ENCODE measurements around the gene DMD. TPM values are rescaled to one million over a fixed set of nuclear protein-coding genes. Genes with fewer than 3 reads are reported as not detected.

The DMD gene
- total RNA-seq, 1 experiment from 2014 or later = 2.2 TPM

DNA sequence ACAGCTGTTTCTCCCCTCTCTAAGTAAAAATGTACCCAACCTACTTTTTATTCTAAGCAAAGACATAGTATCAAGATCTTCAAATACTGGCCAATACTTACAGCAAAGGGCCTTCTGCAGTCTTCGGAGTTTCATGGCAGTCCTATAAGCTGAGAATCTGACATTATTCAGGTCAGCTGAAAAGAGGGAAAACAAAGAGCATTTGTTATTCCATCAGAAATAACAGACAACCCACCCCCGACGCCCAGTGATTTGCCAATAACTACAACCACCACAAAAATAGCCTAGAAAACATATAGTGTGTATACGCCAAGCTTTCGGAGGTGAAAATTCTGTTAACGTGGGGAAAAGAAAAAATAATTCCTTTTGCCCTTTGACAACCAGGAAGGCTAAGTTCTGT, 1988.4 kb downstream of the DMD start:
- no peak for DNase-seq (ENCODE audit: low read depth, low spot score)
- Histone ChIP-seq H3K27ac (ENCODE audit: low read length) (no peak overlapping the region), H3K4me3 (ENCODE audit: low read depth in 2 of 2, low read length in 2 of 2) (no peak overlapping the region), H3K9me3 (ENCODE audit: control insufficient read depth, insufficient read depth, low read depth, low read length) (no peaks in the 10 kb centered on the region), H3K36me3 (ENCODE audit: control insufficient read depth, insufficient read depth, low read length) (no peaks in the 10 kb centered on the region), H3K27me3 (ENCODE audit: control insufficient read depth, insufficient read depth, low read length) (no peaks in the 10 kb centered on the region), H3K4me1 (ENCODE audit: control insufficient read depth, insufficient read depth, low read length) (no peaks in the 10 kb centered on the region)
- POLR2A ChIA-PET = no interaction called here
- BruUV-seq (replicated peaks) = no TSS peak
- TF ChIP-seq SIN3A (IDR thresholded peaks at IDR 0.05; ENCODE audit: borderline replicate concordance, insufficient read depth, low read depth, low read length) (no peak), POLR2AphosphoS5 (IDR thresholded peaks at IDR 0.05; ENCODE audit: low read depth, low read length) (no peak), TCF7L2 (IDR thresholded peaks at IDR 0.05; ENCODE audit: low read depth, low read length) (no peak)
- TF ChIP-seq, protein P1, sequence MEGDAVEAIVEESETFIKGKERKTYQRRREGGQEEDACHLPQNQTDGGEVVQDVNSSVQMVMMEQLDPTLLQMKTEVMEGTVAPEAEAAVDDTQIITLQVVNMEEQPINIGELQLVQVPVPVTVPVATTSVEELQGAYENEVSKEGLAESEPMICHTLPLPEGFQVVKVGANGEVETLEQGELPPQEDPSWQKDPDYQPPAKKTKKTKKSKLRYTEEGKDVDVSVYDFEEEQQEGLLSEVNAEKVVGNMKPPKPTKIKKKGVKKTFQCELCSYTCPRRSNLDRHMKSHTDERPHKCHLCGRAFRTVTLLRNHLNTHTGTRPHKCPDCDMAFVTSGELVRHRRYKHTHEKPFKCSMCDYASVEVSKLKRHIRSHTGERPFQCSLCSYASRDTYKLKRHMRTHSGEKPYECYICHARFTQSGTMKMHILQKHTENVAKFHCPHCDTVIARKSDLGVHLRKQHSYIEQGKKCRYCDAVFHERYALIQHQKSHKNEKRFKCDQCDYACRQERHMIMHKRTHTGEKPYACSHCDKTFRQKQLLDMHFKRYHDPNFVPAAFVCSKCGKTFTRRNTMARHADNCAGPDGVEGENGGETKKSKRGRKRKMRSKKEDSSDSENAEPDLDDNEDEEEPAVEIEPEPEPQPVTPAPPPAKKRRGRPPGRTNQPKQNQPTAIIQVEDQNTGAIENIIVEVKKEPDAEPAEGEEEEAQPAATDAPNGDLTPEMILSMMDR (IDR thresholded peaks at IDR 0.05) = no peak
- TF ChIP-seq, protein P2, sequence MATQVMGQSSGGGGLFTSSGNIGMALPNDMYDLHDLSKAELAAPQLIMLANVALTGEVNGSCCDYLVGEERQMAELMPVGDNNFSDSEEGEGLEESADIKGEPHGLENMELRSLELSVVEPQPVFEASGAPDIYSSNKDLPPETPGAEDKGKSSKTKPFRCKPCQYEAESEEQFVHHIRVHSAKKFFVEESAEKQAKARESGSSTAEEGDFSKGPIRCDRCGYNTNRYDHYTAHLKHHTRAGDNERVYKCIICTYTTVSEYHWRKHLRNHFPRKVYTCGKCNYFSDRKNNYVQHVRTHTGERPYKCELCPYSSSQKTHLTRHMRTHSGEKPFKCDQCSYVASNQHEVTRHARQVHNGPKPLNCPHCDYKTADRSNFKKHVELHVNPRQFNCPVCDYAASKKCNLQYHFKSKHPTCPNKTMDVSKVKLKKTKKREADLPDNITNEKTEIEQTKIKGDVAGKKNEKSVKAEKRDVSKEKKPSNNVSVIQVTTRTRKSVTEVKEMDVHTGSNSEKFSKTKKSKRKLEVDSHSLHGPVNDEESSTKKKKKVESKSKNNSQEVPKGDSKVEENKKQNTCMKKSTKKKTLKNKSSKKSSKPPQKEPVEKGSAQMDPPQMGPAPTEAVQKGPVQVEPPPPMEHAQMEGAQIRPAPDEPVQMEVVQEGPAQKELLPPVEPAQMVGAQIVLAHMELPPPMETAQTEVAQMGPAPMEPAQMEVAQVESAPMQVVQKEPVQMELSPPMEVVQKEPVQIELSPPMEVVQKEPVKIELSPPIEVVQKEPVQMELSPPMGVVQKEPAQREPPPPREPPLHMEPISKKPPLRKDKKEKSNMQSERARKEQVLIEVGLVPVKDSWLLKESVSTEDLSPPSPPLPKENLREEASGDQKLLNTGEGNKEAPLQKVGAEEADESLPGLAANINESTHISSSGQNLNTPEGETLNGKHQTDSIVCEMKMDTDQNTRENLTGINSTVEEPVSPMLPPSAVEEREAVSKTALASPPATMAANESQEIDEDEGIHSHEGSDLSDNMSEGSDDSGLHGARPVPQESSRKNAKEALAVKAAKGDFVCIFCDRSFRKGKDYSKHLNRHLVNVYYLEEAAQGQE (IDR thresholded peaks at IDR 0.05; ENCODE audit: insufficient read depth in 1 of 2, low read depth in 2 of 2, low read length in 1 of 2) = no peak
- CTCF ChIA-PET = no interaction called here
- ATAC-seq = no peak
- in situ Hi-C loops (cut with HindIII; ENCODE audit: low pct_unique_long_range_greater_than_20kb, low sequenced_read_pairs) = no loop called here
- intact Hi-C loops (cut with micrococcal nuclease; ENCODE audit: unreplicated experiment) = no loop called here

DNA sequence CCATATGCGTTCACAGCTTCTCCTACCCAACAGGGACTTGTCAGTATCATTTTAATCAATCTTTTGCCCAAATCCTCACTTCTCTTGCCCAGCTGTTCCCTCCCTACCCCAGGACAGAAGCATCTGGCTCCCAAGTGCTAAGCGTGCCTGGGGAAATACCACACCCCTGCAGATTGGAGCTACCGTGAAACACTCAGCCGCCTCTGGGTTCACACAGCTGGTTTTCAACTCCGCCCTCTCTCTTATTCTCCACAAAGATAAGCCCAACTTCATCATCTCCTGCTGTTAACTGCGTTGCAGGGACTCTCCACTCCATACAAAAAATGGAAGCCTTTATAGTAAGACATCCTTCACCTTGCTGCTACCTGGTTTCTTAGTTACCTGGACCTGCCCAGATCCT, 1992.2 kb downstream of the DMD start:
- in situ Hi-C loops (cut with HindIII; ENCODE audit: low pct_unique_long_range_greater_than_20kb, low sequenced_read_pairs) = no loop called here

More for the DNA sequence above, 1992.2 kb downstream of the DMD start:
- TF ChIP-seq TCF7L2 (IDR thresholded peaks at IDR 0.05; ENCODE audit: low read depth, low read length) (no peak), SIN3A (IDR thresholded peaks at IDR 0.05; ENCODE audit: borderline replicate concordance, insufficient read depth, low read depth, low read length) (no peak), POLR2AphosphoS5 (IDR thresholded peaks at IDR 0.05; ENCODE audit: low read depth, low read length) (no peak)
- TF ChIP-seq, protein P1 (IDR thresholded peaks at IDR 0.05) = no peak
- TF ChIP-seq, protein P2 (IDR thresholded peaks at IDR 0.05; ENCODE audit: insufficient read depth in 1 of 2, low read depth in 2 of 2, low read length in 1 of 2) = no peak
- ChIA-PET CTCF (no interaction called here), POLR2A (no interaction called here)
- no peak for DNase-seq (ENCODE audit: low read depth, low spot score)
- Histone ChIP-seq H3K36me3 (ENCODE audit: control insufficient read depth, insufficient read depth, low read length) (no peaks in the 10 kb centered on the region), H3K9me3 (ENCODE audit: control insufficient read depth, insufficient read depth, low read depth, low read length) (no peaks in the 10 kb centered on the region), H3K4me3 (ENCODE audit: low read depth in 2 of 2, low read length in 2 of 2) (no peak overlapping the region), H3K4me1 (ENCODE audit: control insufficient read depth, insufficient read depth, low read length) (no peaks in the 10 kb centered on the region), H3K27ac (ENCODE audit: low read length) (no peak overlapping the region), H3K27me3 (ENCODE audit: control insufficient read depth, insufficient read depth, low read length) (no peaks in the 10 kb centered on the region)
- no TSS peak for BruUV-seq (replicated peaks)
- no peak for ATAC-seq
- intact Hi-C loops (cut with micrococcal nuclease; ENCODE audit: unreplicated experiment) = loop anchor here (10.0 kb wide), 1 partner anchor 184 kb away; no protein-coding TSS in a partner anchor

Measured in Panc1 (cell line).